HG03558 (cell line): ENCODE results near the gene FAM200A.
A peak's percentile ranks its signal among the peaks of the same experiment; 100 is the strongest.
"Not testable (repeated sequence)": the region's sequence is repeated elsewhere in the genome, so short reads cannot be mapped to it uniquely, and the experiment has no call there.

Experiments used
- ATAC-seq: cut with Tn5 transposase; IDR thresholded peaks from one replicate; pipeline ENCODE4 v1.9.1; 2021; ENCODE audit warnings: moderate number of reproducible peaks; ENCODE audit not compliant: unreplicated experiment; ENCODE audit errors: extremely low read depth

FAM200A gene

DNA sequence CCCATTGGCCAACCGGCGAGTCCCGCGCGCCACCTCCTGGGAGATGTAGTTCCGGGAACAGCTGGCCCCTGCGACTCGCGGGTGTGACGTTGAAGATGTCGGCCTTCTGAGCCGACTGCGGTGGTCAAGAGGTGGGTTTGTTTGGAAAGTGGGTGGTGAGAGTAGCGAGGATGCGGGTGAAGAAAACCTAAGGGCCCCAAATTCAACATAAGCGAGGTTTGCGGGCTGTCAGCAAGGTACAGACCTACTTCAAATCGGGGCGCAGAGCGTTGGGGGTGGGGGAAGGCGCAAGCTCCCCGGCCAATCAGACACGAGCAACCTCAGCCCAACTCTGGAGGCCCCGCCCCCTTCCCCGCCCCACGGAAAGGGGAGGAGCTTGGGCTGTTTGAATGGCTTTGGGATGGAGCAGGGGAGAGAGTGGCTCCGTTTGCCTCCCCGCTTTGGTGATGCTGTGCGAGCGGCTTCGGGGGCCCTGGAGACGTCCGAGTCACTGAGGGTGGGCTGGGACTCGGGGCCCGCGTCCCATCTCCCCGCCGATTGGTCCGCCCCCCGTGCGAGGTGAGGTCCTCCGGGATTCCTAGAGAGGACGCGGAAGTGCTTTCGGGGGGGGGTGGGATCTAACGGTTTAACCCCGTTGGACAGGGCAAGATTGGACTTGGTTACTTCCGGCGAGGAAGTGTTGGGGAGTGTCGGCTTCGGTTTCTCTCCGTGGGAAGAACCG is 47.2 kb downstream of the FAM200A start, which contains the start of gene ZKSCAN5:
Gene ZKSCAN5 (plus strand): TSS at position 60 of the 721 bp plus-strand sequence. CDS start 1,383 bp downstream, outside the sequence.
- no peak for ATAC-seq

DNA sequence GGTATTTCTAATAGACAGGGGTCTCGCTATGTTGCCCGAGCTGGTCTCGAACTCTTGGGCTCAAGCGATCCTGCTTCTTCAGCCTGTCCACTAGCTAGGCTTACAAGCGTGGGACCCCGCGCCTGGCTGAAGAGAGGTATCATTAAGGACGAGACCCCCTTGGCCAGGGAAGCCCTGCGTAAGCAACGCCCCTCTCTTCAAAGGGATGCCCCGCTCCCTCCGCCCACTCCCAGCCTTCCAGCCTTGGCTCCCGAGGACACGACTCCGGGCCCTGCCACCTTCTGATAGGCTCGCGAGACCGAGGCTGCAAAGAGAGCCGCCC is 47.7 kb downstream of the FAM200A start:
- no peak for ATAC-seq

DNA sequence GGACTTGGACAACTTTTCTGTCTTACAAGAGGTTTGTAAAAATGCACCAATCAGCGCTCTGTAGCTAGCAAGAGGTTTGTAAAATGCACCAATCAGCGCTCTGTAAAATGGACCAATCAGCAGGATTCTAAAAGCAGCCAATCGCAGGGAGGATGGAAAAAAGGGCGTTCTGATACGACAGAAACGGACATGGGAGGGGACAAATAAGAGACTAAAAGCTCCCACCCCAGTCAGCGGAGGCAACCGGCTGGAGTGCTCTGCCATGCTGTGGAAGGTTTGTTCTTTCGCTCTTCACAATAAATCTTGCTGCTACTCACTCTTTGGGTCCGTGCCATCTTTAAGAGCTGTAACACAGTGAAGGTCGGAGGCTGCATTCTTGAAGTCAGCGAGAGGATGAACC is 50.7 kb downstream of the FAM200A start:
- not testable (repeated sequence) for ATAC-seq

DNA sequence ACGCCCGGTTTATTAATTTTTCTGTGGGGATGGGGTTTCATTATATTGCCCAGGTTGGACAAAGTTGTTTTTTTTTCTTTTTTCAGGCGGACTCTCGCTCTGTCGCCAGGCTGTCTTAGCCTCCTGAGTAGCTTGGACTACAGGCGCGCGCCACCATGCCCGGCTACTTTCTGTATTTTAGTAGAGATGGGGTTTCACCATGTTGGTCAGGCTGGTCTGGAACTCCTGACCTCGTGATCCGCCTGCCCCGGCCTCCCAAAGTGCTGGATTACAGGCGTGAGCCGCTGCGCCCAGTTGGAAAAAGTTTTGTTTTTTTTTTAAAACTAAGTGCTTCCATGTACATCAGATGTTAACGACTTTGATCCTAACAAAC is 51.3 kb downstream of the FAM200A start:
- ATAC-seq: no peak

DNA sequence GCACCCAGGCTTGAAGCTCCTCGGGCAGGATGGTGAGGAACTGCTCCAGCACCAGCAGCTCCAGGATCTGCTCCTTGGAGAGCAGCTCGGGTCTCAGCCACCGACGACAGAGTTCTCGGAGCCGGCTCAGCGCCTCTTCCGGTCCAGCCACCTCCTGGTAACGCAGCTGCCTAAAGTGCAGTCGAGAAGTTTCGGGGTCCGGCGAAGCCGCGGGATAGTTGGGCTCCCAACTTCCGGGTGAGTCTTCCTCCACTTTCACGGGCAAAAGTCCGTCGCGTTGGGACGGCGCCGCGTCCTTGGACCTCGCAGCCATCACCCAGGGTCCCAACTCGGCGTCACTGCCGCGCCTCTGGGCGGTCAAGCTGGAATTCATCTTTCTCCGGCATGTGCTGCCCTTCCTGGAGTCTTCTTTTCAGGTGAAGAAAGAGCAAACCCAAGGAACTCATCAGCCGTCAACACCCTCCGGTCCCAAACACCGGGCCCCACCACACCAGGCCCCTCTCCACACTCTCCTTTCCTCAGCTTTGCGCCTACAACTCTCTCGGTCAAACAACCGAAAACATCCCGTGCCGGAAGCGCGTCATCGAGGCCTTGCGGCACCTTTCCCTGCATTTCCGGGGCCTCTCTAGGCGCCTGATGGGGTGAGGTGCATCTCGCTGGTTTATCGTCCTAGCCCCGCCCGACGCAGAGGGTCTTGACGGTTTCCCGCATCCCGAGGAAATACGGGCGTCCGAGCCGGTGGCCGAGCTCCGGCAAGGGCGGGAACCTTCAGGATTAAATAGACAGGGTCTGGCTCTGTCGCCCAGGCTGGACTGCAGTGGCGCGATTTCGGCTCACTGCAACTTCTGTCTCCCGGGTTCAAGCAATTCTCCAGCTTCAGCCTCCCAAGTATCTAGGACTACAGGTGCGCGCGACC is 51.9 kb downstream of the FAM200A start, which contains the start of gene ZNF394:
Gene ZNF394 (minus strand): TSS at position 561 of the 916 bp plus-strand sequence. CDS start 188 bp downstream, at position 373.
- peak; percentile 47 for ATAC-seq

DNA sequence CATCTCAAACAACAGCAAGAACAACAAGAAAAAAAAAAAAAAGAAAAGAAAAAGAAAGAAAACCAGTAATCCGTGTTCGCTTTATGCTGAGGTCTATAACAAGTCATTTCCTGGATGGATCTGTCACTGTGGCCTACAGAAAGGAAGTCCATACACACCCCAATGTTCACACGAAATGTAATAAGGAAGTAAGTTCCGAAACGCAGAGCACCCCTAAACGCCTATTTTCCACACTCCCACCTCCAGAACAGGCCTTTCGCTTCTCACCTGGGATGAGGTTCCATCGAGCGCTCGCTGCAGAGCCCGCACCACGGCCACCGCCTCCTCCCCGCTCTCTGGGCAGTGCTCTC is 52.6 kb downstream of the FAM200A start:
- ATAC-seq: no peak

DNA sequence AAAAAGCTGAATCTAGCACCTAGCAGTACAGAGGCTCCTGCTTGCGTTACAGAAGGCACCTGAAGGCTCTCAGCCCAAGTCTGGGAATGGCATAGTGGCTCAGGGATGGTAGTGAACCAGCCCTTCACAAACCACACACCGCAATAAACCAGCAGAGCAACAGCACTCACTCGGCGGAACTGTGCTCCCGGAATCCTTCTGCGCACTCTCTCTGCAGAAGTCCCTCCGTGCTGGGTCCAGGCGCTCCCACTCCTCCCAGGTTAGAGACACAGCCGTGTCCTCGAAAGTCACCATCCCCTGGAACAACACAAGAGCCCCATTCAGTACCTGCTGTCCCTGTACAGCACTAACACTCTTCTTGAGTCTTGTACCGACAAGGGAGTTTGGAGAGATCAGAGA is 53.4 kb downstream of the FAM200A start:
- no peak for ATAC-seq

DNA sequence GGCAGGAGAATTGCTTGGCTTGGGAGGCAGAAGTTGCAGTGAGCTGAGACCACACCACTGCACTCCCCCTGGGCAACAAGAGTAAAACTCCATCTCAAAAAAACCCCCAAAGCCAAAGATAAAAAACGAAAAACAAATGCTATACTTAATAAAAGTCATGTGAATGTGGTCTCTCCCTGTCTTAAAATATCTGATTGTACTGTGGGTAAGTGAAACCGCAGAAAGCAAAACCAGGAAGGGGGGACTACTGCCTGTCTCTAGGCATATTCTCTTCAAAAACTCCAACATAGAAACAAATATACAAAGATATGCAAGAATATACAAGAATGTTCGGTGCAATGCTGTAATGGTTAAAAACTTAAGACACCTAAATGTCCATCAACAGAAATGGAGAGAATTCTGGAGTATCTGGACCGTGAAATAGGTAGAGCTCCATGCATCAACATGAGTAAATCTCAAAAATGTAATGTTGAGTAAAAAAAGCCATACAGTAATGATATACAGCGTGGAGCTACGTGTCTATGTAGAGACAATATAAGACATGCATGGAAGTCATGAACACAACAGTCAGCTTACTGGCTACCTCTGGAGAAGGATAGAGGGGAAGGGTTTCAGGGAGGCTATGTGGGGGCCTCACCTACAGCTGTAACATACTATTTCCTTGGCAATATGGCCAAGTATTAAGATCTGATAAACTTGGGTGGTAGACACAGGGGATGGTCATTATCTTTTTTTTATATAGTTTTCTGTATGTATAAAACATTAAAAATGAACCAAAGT is 54.0 kb downstream of the FAM200A start:
- no peak for ATAC-seq
